ENCODE data around the gene PROKR1. TPM values are rescaled to one million over a fixed set of nuclear protein-coding genes. Genes with fewer than 3 reads are reported as not detected.

PROKR1 gene
- total and polyA plus RNA-seq, 4 donors, result 2.2 to 5.8 (median 4.9) TPM

DNA sequence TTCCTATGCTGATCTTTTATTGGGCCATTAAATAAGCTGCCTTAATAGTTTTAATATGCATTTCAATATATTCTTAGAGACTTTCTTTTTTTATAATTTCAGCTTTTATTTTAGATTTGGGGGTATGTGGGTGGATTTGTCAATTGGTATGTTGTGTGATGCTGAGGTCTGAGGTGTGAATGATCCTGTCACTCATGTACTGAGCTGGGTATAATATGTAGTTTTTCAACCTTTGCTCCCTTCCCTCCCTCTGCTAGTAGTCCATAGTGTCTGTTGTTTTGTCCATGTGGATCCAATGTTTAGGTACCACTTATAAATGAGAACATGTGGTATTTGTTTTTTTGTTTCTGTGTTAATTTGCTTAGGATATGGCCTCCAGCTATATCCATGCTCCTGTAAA lies 35.5 kb upstream of the PROKR1 start:
- Histone ChIP-seq H3K27ac (ENCODE audit: low read depth, low read length) (no peak overlapping the region), H3K27me3 (ENCODE audit: control insufficient read depth, insufficient read depth, low read length) (no peaks in the 10 kb centered on the region), H3K4me1 (ENCODE audit: control insufficient read depth, insufficient read depth, low read length) (no peaks in the 10 kb centered on the region), H3K36me3 (ENCODE audit: control insufficient read depth, insufficient read depth, low read length) (no peaks in the 10 kb centered on the region), H3K9me3 (ENCODE audit: control insufficient read depth, insufficient read depth, low read length) (peaks cover 8% of the 10 kb centered on the region), H3K4me3 (ENCODE audit: low read depth, low read length) (no peak overlapping the region)
- no peak for DNase-seq (ENCODE audit: low read depth in 4 of 6, low spot score in 6 of 6)

DNA sequence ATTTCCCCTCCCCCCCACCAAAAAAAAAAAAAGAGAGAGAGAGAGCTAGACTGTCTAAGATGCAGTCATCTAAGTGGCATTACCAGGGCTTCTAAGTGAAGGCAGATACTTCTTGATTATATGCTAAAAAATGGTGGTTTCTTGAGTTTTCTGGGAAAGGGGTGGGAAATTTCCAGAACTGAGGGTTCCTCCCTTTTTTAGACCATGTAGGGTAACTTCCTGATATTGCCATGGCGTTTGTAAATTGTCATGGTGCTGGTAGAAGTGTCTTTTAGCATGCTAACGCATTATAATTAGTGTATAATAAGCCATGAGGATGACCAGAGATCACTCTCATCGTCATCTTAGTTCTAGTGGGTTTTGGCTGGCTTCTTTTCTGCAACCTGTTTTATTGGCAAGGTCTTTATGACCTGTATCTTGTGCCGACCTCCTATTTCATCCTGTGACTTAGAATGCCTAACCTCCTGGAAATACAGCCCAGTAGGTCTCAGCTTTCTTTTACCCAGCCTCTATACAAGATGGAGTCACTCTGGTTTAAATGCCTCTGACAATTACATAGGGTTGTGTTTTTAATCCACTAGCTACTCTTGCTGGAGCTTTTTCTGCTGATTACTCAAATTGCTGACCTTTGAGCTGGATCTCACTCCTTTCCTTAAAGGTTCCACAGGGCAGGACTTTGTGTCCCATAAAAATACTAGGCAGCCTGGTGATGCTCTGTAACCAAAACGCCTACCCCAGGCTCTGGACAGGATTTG lies 30.4 kb upstream of the PROKR1 start:
- no peak overlapping the region for H3K4me3 ChIP-seq (ENCODE audit: low read depth, low read length)
- H3K9me3 ChIP-seq (ENCODE audit: control insufficient read depth, insufficient read depth, low read length), result peaks cover 4% of the 10 kb centered on the region
- H3K27me3 ChIP-seq (ENCODE audit: control insufficient read depth, insufficient read depth, low read length), result no peaks in the 10 kb centered on the region
- H3K36me3 ChIP-seq (ENCODE audit: control insufficient read depth, insufficient read depth, low read length), result no peaks in the 10 kb centered on the region
- H3K4me1 ChIP-seq (ENCODE audit: control insufficient read depth, insufficient read depth, low read length), result no peaks in the 10 kb centered on the region
- no peak overlapping the region for H3K27ac ChIP-seq (ENCODE audit: low read depth, low read length)
- WGBS (ENCODE audit: insufficient coverage), result 90% methylated on average over 2 of the region's 5 CpGs
- DNase-seq (ENCODE audit: low read depth in 4 of 6, low spot score in 6 of 6), result no peak

- Histone ChIP-seq H3K4me3 (ENCODE audit: low read depth, low read length) (no peak overlapping the region), H3K4me1 (ENCODE audit: control insufficient read depth, insufficient read depth, low read length) (no peaks in the 10 kb centered on the region), H3K27ac (ENCODE audit: low read depth, low read length) (no peak overlapping the region), H3K36me3 (ENCODE audit: control insufficient read depth, insufficient read depth, low read length) (no peaks in the 10 kb centered on the region), H3K9me3 (ENCODE audit: control insufficient read depth, insufficient read depth, low read length) (peaks cover 4% of the 10 kb centered on the region), H3K27me3 (ENCODE audit: control insufficient read depth, insufficient read depth, low read length) (no peaks in the 10 kb centered on the region)
- no peak for DNase-seq (ENCODE audit: low read depth in 4 of 6, low spot score in 6 of 6)
These were observed 22.6 kb upstream of the PROKR1 start for GRCh38 chr2:68620772-68621171.

GRCh38 chr2:68623820-68624219 lies 19.6 kb upstream of the PROKR1 start:
- H3K4me3 ChIP-seq (ENCODE audit: low read depth, low read length), result no peak overlapping the region
- H3K27ac ChIP-seq (ENCODE audit: low read depth, low read length), result no peak overlapping the region
- peaks cover 4% of the 10 kb centered on the region for H3K9me3 ChIP-seq (ENCODE audit: control insufficient read depth, insufficient read depth, low read length)
- DNase-seq (ENCODE audit: low read depth in 4 of 6, low spot score in 6 of 6), result no peak
- WGBS (ENCODE audit: insufficient coverage), result 95% methylated on average over 3 of the region's 6 CpGs
- no peaks in the 10 kb centered on the region for H3K27me3 ChIP-seq (ENCODE audit: control insufficient read depth, insufficient read depth, low read length)
- no peaks in the 10 kb centered on the region for H3K36me3 ChIP-seq (ENCODE audit: control insufficient read depth, insufficient read depth, low read length)
- no peaks in the 10 kb centered on the region for H3K4me1 ChIP-seq (ENCODE audit: control insufficient read depth, insufficient read depth, low read length)

GRCh38 chr2:68627615-68628014 lies 15.8 kb upstream of the PROKR1 start:
- Histone ChIP-seq H3K4me3 (ENCODE audit: low read depth, low read length) (no peak overlapping the region), H3K36me3 (ENCODE audit: control insufficient read depth, insufficient read depth, low read length) (no peaks in the 10 kb centered on the region), H3K9me3 (ENCODE audit: control insufficient read depth, insufficient read depth, low read length) (no peaks in the 10 kb centered on the region), H3K27me3 (ENCODE audit: control insufficient read depth, insufficient read depth, low read length) (no peaks in the 10 kb centered on the region), H3K4me1 (ENCODE audit: control insufficient read depth, insufficient read depth, low read length) (no peaks in the 10 kb centered on the region), H3K27ac (ENCODE audit: low read depth, low read length) (no peak overlapping the region)
- no peak for DNase-seq (ENCODE audit: low read depth in 4 of 6, low spot score in 6 of 6)
- 96% methylated on average over 3 of the region's 3 CpGs for WGBS (ENCODE audit: insufficient coverage)

- no peaks in the 10 kb centered on the region for H3K27me3 ChIP-seq (ENCODE audit: control insufficient read depth, insufficient read depth, low read length)
- H3K4me1 ChIP-seq (ENCODE audit: control insufficient read depth, insufficient read depth, low read length), result no peaks in the 10 kb centered on the region
- no peak overlapping the region for H3K27ac ChIP-seq (ENCODE audit: low read depth, low read length)
- DNase-seq (ENCODE audit: low read depth in 4 of 6, low spot score in 6 of 6), result peak in 3 of 6 donors; percentile 6 to 76 (median 52)
- no peak overlapping the region for H3K4me3 ChIP-seq (ENCODE audit: low read depth, low read length)
- no peaks in the 10 kb centered on the region for H3K36me3 ChIP-seq (ENCODE audit: control insufficient read depth, insufficient read depth, low read length)
- H3K9me3 ChIP-seq (ENCODE audit: control insufficient read depth, insufficient read depth, low read length), result no peaks in the 10 kb centered on the region
- WGBS (ENCODE audit: insufficient coverage), result 83% methylated on average over 1 of the region's 3 CpGs
These were observed 11.4 kb upstream of the PROKR1 start for GRCh38 chr2:68632021-68632420.

DNA sequence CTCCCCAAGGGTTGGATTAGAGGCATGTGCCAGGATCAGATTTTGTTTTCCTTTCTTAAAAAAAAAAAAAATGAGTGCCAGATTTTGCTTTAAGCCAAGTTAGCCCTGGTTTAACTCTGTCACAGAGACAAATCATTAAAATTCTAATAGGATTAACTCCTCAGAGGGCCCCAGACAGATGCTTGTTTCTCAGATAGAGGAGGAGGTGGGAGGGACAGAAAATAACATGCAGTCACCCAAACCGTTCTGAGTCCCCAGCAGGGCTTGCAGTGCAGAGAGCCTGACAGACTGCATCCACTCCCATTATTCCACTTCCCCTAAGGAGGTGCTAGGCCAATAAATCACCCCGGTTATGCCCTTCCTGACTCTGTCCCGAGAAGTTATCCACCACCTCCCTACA lies 6.3 kb upstream of the PROKR1 start:
- Histone ChIP-seq H3K9me3 (ENCODE audit: control insufficient read depth, insufficient read depth, low read length) (no peaks in the 10 kb centered on the region), H3K4me3 (ENCODE audit: low read depth, low read length) (no peak overlapping the region), H3K4me1 (ENCODE audit: control insufficient read depth, insufficient read depth, low read length) (no peaks in the 10 kb centered on the region), H3K36me3 (ENCODE audit: control insufficient read depth, insufficient read depth, low read length) (no peaks in the 10 kb centered on the region), H3K27ac (ENCODE audit: low read depth, low read length) (no peak overlapping the region), H3K27me3 (ENCODE audit: control insufficient read depth, insufficient read depth, low read length) (no peaks in the 10 kb centered on the region)
- peak in 1 of 6 donors; percentile 20 for DNase-seq (ENCODE audit: low read depth in 4 of 6, low spot score in 6 of 6)
- 79% methylated on average over 2 of the region's 3 CpGs for WGBS (ENCODE audit: insufficient coverage)

DNA sequence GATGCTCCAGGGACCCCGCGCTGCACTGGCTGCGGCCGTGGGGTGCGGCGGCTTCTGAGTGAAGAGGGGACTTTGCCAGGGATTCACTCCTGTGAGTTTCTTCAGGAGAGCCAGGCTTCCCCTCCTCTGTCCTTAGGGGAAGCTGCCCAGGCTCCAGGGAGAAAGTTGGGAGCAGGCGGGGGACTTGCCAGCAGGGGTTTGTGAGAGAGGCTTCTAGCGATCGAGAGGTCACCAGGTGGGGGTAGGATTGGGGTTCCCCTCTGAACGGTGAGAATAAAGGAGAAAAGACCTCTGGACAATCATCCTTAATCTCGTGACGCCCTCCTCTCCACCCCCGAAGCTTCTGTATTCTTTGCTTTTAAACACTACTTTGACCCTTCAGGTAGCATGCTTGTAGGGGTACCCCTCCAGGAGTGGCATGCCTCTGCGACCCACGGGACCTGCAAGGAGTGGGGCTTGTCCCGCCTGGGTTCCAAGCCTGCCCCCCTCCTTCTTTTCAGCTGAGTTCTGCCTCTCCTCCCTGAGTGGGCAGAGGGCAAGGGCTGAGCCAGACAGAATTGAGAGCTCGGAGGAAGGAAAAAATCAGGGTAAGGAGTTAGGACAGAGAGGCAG lies 601 bp downstream of the PROKR1 start:
- Histone ChIP-seq H3K4me1 (ENCODE audit: control insufficient read depth, insufficient read depth, low read length) (peaks cover 14% of the 10 kb centered on the region), H3K27me3 (ENCODE audit: control insufficient read depth, insufficient read depth, low read length) (peaks cover 26% of the 10 kb centered on the region), H3K4me3 (ENCODE audit: low read depth, low read length) (peak overlapping the region; percentile 44), H3K9me3 (ENCODE audit: control insufficient read depth, insufficient read depth, low read length) (no peaks in the 10 kb centered on the region), H3K36me3 (ENCODE audit: control insufficient read depth, insufficient read depth, low read length) (no peaks in the 10 kb centered on the region), H3K27ac (ENCODE audit: low read depth, low read length) (no peak overlapping the region)
- DNase-seq (ENCODE audit: low read depth in 4 of 6, low spot score in 6 of 6), result no peak
- 12% methylated on average over 13 of the region's 17 CpGs for WGBS (ENCODE audit: insufficient coverage)

GRCh38 chr2:68645523-68645922 lies 2.1 kb downstream of the PROKR1 start:
- H3K27ac ChIP-seq (ENCODE audit: low read depth, low read length), result no peak overlapping the region
- H3K9me3 ChIP-seq (ENCODE audit: control insufficient read depth, insufficient read depth, low read length), result no peaks in the 10 kb centered on the region
- DNase-seq (ENCODE audit: low read depth in 4 of 6, low spot score in 6 of 6), result no peak
- H3K4me1 ChIP-seq (ENCODE audit: control insufficient read depth, insufficient read depth, low read length), result peaks cover 14% of the 10 kb centered on the region
- peaks cover 26% of the 10 kb centered on the region for H3K27me3 ChIP-seq (ENCODE audit: control insufficient read depth, insufficient read depth, low read length)
- H3K36me3 ChIP-seq (ENCODE audit: control insufficient read depth, insufficient read depth, low read length), result no peaks in the 10 kb centered on the region
- H3K4me3 ChIP-seq (ENCODE audit: low read depth, low read length), result no peak overlapping the region

DNA sequence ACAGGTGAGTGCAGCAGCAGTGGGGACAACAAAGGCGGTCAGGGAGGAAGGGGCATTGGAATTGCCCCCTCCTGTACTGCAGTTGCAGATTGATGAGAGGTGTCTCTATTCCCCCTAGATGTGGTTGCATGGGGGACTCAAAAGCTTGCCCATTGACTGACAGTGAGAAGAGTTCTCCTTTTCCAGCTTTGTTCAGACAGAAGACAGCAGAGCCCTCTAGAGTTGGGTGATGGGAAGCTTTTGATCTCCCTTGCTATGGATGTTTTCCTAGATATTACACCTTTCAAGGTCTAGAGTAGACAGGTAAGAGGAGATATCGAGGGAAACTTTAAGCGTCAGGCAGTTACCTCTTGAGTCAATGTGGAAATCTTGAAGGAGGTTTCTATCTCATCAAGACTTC lies 2.9 kb downstream of the PROKR1 start:
- Histone ChIP-seq H3K4me1 (ENCODE audit: control insufficient read depth, insufficient read depth, low read length) (peaks cover 14% of the 10 kb centered on the region), H3K27ac (ENCODE audit: low read depth, low read length) (no peak overlapping the region), H3K9me3 (ENCODE audit: control insufficient read depth, insufficient read depth, low read length) (no peaks in the 10 kb centered on the region), H3K4me3 (ENCODE audit: low read depth, low read length) (no peak overlapping the region), H3K36me3 (ENCODE audit: control insufficient read depth, insufficient read depth, low read length) (no peaks in the 10 kb centered on the region), H3K27me3 (ENCODE audit: control insufficient read depth, insufficient read depth, low read length) (peaks cover 26% of the 10 kb centered on the region)
- WGBS (ENCODE audit: insufficient coverage), result 100% methylated on average over 1 of the region's 3 CpGs
- no peak for DNase-seq (ENCODE audit: low read depth in 4 of 6, low spot score in 6 of 6)

Data from spinal cord (tissue), 10 donors.